Parathyroid adenoma (tissue), 2 donors: Measurements from ENCODE around the gene RAB34.

Source experiments
- H2AFZ ChIP-seq: fragments of 300-600 bp; sonication (generic); one replicate; pipeline ENCODE4 v1.7.0; 2017; ENCODE audit warnings: antibody characterized with exemption, mild to moderate bottlenecking
- H3K27ac ChIP-seq: fragments of 300-600 bp; sonication (generic); one replicate; pipeline ENCODE4 v1.7.0; 2017
- H3K27me3 ChIP-seq: fragments of 300-600 bp; sonication (generic); one replicate; pipeline ENCODE4 v1.7.0; 2017; ENCODE audit warnings: low read length; ENCODE audit not compliant: control insufficient read depth, insufficient read depth
- H3K36me3 ChIP-seq: fragments of 300-600 bp; sonication (generic); one replicate; pipeline ENCODE4 v1.7.0; 2017; ENCODE audit warnings: low read length; ENCODE audit not compliant: control insufficient read depth, insufficient read depth
- H3K4me1 ChIP-seq: fragments of 300-600 bp; sonication (generic); one replicate; pipeline ENCODE4 v1.7.0; 2017; ENCODE audit warnings: control low read depth
- H3K4me2 ChIP-seq: fragments of 300-600 bp; sonication (generic); one replicate; pipeline ENCODE4 v1.7.0; 2017; ENCODE audit warnings: low read length
- H3K4me3 ChIP-seq: fragments of 300-600 bp; sonication (generic); one replicate; pipeline ENCODE4 v1.7.0; 2017; ENCODE audit warnings: low read depth, low read length
- H3K79me2 ChIP-seq: fragments of 300-600 bp; sonication (generic); one replicate; pipeline ENCODE4 v1.7.0; 2017; ENCODE audit warnings: control low read depth
- H3K9ac ChIP-seq: fragments of 300-600 bp; sonication (generic); one replicate; pipeline ENCODE4 v1.7.0; 2017; ENCODE audit warnings: mild to moderate bottlenecking
- H3K9me3 ChIP-seq: fragments of 300-600 bp; sonication (generic); one replicate; pipeline ENCODE4 v1.7.0; 2017; ENCODE audit warnings: low read length; ENCODE audit not compliant: control insufficient read depth
- CTCF ChIP-seq: fragments of 300-600 bp; sonication (generic); IDR thresholded peaks from one replicate; pipeline ENCODE4 v1.7.0; 2017; ENCODE audit warnings: antibody characterized with exemption, mild to moderate bottlenecking
- donor health status: primary hyperparathyroidism.

Gene RAB34

GRCh38 chr17:28741358-28742349 lies 24.0 kb upstream of the RAB34 start:
- no peaks in the 10 kb centered on the region for H3K27me3 ChIP-seq
- no peaks in the 10 kb centered on the region for H3K9me3 ChIP-seq
- no peak for TF ChIP-seq CTCF
- no peak overlapping the region for H3K9ac ChIP-seq
- H3K79me2 ChIP-seq, result no peaks in the 10 kb centered on the region
- H3K4me2 ChIP-seq, result no peak overlapping the region
- H3K27ac ChIP-seq, result no peak overlapping the region
- no peak overlapping the region for H2AFZ ChIP-seq
- H3K4me1 ChIP-seq, result peaks cover 11% of the 10 kb centered on the region
- H3K36me3 ChIP-seq, result no peaks in the 10 kb centered on the region
- H3K4me3 ChIP-seq, result no peak overlapping the region

- H3K9me3 ChIP-seq, result no peaks in the 10 kb centered on the region
- no peak for TF ChIP-seq CTCF
- no peaks in the 10 kb centered on the region for H3K36me3 ChIP-seq
- peaks cover 4% of the 10 kb centered on the region for H3K4me1 ChIP-seq
- H3K4me2 ChIP-seq, result no peak overlapping the region
- H2AFZ ChIP-seq, result no peak overlapping the region
- no peaks in the 10 kb centered on the region for H3K79me2 ChIP-seq
- H3K9ac ChIP-seq, result no peak overlapping the region
- H3K4me3 ChIP-seq, result no peak overlapping the region
- H3K27me3 ChIP-seq, result no peaks in the 10 kb centered on the region
- H3K27ac ChIP-seq, result no peak overlapping the region
These were observed 23.0 kb upstream of the RAB34 start for GRCh38 chr17:28740406-28741357.

- Histone ChIP-seq H3K27ac (no peak overlapping the region), H3K79me2 (no peaks in the 10 kb centered on the region), H3K9me3 (no peaks in the 10 kb centered on the region), H2AFZ (no peak overlapping the region), H3K9ac (no peak overlapping the region), H3K4me2 (no peak overlapping the region), H3K27me3 (no peaks in the 10 kb centered on the region), H3K4me1 (no peaks in the 10 kb centered on the region), H3K4me3 (no peak overlapping the region), H3K36me3 (no peaks in the 10 kb centered on the region)
- TF ChIP-seq CTCF, result no peak
These were observed 21.2 kb upstream of the RAB34 start for GRCh38 chr17:28738680-28739384.

- Histone ChIP-seq H3K4me3 (no peak overlapping the region), H2AFZ (no peak overlapping the region), H3K79me2 (no peaks in the 10 kb centered on the region), H3K36me3 (no peaks in the 10 kb centered on the region), H3K27me3 (no peaks in the 10 kb centered on the region), H3K9ac (no peak overlapping the region), H3K27ac (no peak overlapping the region), H3K4me1 (no peaks in the 10 kb centered on the region), H3K9me3 (no peaks in the 10 kb centered on the region), H3K4me2 (no peak overlapping the region)
- no peak for TF ChIP-seq CTCF
These were observed 20.4 kb upstream of the RAB34 start for GRCh38 chr17:28737770-28738679.
